Measurements from ENCODE around the gene CTU2. TPM values are rescaled to one million over a fixed set of nuclear protein-coding genes. Genes with fewer than 3 reads are reported as not detected.

Gene CTU2
- total RNA-seq, 2 donors from 2014 or later: 15.0 to 19.1 TPM

DNA sequence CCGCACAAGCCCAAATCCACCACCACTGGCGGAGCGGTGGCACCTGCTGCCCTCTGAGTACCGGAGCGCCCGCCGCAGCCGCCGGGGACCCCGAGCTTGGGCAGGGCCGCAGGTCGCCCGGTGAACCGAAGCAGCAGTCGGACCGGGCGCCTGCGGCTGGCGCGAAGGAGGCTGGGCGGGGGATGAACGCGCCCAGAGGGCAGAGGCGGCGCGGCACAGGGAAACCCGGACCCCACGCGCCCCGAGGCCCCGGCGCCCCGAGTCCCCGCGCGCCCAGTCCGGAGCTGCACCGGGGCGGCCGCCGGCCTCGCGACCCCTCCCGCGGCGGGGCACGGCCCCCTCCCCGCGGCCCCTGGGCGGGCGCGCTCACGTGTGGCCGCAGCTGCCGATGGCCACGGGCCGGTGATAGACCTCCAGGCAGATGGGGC lies 488 bp upstream of the CTU2 start:
- Histone ChIP-seq H3K9me3 (no peaks in the 10 kb centered on the region), H3K4me1 (replicated peaks) (peaks cover 2% of the 10 kb centered on the region), H3K27ac (peak overlapping the region; percentile 54 to 77), H3K36me3 (no peaks in the 10 kb centered on the region), H3K4me3 (peak overlapping the region; percentile 84 to 88), H3K27me3 (replicated peaks; ENCODE audit: insufficient read depth) (no peaks in the 10 kb centered on the region)
- TF ChIP-seq POLR2AphosphoS5 (IDR thresholded peaks at IDR 0.05) (no peak), POLR2A (IDR thresholded peaks at IDR 0.05) (no peak)
- TF ChIP-seq, protein P1, sequence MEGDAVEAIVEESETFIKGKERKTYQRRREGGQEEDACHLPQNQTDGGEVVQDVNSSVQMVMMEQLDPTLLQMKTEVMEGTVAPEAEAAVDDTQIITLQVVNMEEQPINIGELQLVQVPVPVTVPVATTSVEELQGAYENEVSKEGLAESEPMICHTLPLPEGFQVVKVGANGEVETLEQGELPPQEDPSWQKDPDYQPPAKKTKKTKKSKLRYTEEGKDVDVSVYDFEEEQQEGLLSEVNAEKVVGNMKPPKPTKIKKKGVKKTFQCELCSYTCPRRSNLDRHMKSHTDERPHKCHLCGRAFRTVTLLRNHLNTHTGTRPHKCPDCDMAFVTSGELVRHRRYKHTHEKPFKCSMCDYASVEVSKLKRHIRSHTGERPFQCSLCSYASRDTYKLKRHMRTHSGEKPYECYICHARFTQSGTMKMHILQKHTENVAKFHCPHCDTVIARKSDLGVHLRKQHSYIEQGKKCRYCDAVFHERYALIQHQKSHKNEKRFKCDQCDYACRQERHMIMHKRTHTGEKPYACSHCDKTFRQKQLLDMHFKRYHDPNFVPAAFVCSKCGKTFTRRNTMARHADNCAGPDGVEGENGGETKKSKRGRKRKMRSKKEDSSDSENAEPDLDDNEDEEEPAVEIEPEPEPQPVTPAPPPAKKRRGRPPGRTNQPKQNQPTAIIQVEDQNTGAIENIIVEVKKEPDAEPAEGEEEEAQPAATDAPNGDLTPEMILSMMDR (IDR thresholded peaks at IDR 0.05): no peak
- WGBS: under 1% methylated on average over 50 of the region's 57 CpGs
- DNase-seq (ENCODE audit: low spot score): no peak
- intact Hi-C loops (cut with DNase I): no loop called here

DNA sequence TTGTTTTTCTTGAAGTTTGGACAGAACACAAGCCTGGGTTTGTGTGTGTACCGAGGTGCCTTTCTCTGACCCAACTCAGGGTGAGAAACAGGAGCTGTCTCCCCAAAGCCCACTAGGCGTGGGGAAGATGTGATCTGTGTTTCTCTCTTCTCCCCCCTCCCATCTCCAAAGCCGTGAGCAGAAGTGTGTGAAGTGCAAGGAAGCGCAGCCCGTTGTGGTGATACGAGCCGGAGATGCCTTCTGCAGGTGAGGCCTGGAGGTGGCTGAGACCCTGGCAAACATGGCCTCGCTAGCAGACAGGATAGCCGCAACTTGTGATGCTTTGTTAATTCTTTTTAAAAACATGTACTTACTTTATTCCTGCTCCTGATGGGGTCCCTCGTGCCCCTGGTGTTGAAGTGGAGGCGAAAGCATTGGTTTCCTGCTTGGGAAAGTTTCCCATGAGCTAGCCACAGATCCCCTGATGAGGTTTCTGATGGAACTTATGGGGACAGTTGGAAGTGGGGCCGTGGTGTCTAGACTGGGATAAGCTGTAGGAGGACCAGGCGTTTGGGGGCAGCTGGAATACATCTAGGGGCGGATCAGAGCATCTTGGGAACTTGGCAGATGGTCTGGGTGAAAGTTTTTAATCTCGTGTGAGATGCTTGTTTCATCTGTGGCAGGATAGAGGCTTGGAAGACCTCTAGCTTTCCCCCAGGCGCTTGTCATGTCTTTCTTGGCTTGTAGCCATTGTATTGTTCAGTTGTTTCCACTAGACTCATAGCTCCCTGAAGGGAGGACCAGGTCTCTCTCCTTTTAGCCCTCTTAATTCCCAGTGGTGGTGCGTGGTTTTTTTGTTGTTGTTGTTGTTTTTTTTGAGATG lies 893 bp downstream of the CTU2 start:
- peak overlapping the region; percentile 84 to 88 for H3K4me3 ChIP-seq
- H3K4me1 ChIP-seq (replicated peaks): peaks cover 2% of the 10 kb centered on the region
- H3K36me3 ChIP-seq: no peaks in the 10 kb centered on the region
- no peak for DNase-seq (ENCODE audit: low spot score)
- 28% methylated on average over 17 of the region's 17 CpGs for WGBS
- peak overlapping the region; percentile 71 to 77 for H3K27ac ChIP-seq
- no peaks in the 10 kb centered on the region for H3K27me3 ChIP-seq (replicated peaks; ENCODE audit: insufficient read depth)
- no peaks in the 10 kb centered on the region for H3K9me3 ChIP-seq
- TF ChIP-seq, protein P1 (IDR thresholded peaks at IDR 0.05): no peak
- no peak for TF ChIP-seq POLR2A (IDR thresholded peaks at IDR 0.05)
- no peak for TF ChIP-seq POLR2AphosphoS5 (IDR thresholded peaks at IDR 0.05)
- intact Hi-C loops (cut with DNase I): no loop called here

DNA sequence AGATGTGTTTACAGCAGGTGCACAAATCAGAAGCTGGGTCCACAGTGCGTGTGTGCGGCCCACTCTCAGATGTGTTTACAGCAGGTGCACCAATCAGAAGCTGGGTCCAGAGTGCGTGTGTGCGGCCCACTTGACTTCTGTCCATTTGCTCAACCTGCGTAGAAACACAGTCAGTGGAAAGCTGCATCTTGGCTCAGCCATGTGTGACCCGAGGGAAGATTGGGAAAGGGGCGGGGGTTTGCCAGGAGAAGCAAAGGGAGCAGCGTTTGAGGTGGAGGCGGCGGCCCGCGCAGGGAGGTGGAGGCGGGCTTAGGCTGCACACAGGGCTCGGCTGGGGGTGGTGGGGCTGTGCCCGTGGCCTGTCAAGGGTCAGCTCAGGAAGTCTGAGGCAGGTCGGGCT lies 4.3 kb downstream of the CTU2 start:
- Histone ChIP-seq H3K27ac (no peak overlapping the region), H3K27me3 (replicated peaks; ENCODE audit: insufficient read depth) (no peaks in the 10 kb centered on the region), H3K9me3 (no peaks in the 10 kb centered on the region), H3K4me3 (no peak overlapping the region), H3K36me3 (peaks cover 0 to 14% of the 10 kb centered on the region in 2 donors), H3K4me1 (replicated peaks) (no peaks in the 10 kb centered on the region)
- TF ChIP-seq POLR2AphosphoS5 (IDR thresholded peaks at IDR 0.05) (no peak), POLR2A (IDR thresholded peaks at IDR 0.05) (no peak)
- TF ChIP-seq, protein P1 (IDR thresholded peaks at IDR 0.05): no peak
- intact Hi-C loops (cut with DNase I): no loop called here
- DNase-seq (ENCODE audit: low spot score): no peak
- WGBS: 78% methylated on average over 15 of the region's 16 CpGs

DNA sequence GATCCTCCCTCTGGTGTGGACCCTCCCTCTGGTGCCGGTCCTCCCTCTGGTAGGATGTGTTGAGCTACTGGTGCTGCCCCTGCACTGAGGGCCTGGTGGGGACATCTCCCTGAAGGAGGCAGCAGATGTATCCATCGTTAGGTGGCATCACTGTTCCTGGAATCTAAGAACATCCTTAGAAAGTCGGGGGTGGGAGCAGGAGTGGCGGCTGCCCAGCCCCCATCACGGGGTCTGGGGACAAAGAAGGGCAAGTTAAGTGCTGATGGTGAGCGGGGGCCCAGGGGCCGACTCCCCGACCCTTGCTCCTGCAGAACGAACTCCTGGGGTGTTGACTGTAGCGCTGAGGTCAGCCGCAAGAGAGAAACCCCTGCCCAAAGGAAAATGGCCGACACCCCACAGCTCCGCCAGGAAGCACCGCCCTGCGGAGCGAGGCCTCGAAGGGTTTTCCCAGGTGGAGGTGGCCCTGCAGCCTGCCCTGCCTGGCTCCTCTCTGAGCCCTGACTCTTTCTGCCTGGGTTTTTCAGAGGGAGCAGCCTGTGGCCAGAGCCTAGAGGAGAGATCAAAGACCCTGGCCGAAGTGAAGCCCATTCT lies 5.5 kb downstream of the CTU2 start:
- Histone ChIP-seq H3K27me3 (replicated peaks; ENCODE audit: insufficient read depth) (no peaks in the 10 kb centered on the region), H3K36me3 (peaks cover 1 to 27% of the 10 kb centered on the region in 2 donors), H3K4me3 (no peak overlapping the region), H3K9me3 (no peaks in the 10 kb centered on the region), H3K27ac (no peak overlapping the region), H3K4me1 (replicated peaks) (no peaks in the 10 kb centered on the region)
- no peak for DNase-seq (ENCODE audit: low spot score)
- intact Hi-C loops (cut with DNase I): no loop called here
- TF ChIP-seq, protein P1 (IDR thresholded peaks at IDR 0.05): no peak
- no peak for TF ChIP-seq POLR2AphosphoS5 (IDR thresholded peaks at IDR 0.05)
- TF ChIP-seq POLR2A (IDR thresholded peaks at IDR 0.05): no peak
- WGBS: 81% methylated on average over 17 of the region's 18 CpGs
